GM12872 (cell line): Measurements from ENCODE around the gene OBSCN.

Experiments used
- CTCF ChIP-seq: IDR thresholded peaks from 3 replicates; pipeline ENCODE4 v1.5.1; 2011; ENCODE audit warnings: low read depth, mild to moderate bottlenecking, low read length, moderate library complexity; ENCODE audit not compliant: insufficient read depth

OBSCN gene

GRCh38 chr1:228368801-228369607, 161.2 kb downstream of the OBSCN start:
- TF ChIP-seq CTCF = no peak

- 0 out of 3 replicates have a peak, but pooled peaks have one; percentile 3 for TF ChIP-seq CTCF
These were observed 162.0 kb downstream of the OBSCN start for GRCh38 chr1:228369608-228370438.

DNA sequence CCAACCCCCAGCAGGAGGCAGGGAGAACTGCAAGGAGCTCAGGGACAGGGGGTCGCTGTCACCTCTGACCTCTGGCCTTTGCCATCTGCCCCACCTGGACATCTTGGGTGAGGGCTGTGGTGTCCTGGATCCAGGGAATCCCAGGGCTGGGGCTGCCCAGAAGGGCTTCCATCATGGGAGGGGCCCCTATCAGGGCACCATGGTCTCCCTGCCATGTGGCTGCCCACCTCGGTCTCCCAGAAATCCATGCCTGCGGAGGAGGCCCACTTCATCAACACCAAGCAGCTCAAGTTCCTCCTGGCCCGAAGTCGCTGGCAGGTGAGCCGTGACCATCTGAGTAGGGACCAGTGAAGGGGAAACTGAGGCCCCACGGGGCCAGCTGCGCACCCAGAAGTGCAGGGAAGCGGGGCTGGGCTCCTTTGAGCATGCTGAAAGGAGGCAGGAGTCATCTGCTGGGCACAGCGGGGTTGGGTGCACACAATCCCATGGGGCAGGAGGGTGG, 162.6 kb downstream of the OBSCN start:
- TF ChIP-seq CTCF = 0 out of 3 replicates have a peak, but pooled peaks have one; percentile 0

GRCh38 chr1:228370941-228371740, 163.3 kb downstream of the OBSCN start:
- no peak for TF ChIP-seq CTCF

- no peak for TF ChIP-seq CTCF
These were observed 163.9 kb downstream of the OBSCN start for GRCh38 chr1:228371741-228372182.

DNA sequence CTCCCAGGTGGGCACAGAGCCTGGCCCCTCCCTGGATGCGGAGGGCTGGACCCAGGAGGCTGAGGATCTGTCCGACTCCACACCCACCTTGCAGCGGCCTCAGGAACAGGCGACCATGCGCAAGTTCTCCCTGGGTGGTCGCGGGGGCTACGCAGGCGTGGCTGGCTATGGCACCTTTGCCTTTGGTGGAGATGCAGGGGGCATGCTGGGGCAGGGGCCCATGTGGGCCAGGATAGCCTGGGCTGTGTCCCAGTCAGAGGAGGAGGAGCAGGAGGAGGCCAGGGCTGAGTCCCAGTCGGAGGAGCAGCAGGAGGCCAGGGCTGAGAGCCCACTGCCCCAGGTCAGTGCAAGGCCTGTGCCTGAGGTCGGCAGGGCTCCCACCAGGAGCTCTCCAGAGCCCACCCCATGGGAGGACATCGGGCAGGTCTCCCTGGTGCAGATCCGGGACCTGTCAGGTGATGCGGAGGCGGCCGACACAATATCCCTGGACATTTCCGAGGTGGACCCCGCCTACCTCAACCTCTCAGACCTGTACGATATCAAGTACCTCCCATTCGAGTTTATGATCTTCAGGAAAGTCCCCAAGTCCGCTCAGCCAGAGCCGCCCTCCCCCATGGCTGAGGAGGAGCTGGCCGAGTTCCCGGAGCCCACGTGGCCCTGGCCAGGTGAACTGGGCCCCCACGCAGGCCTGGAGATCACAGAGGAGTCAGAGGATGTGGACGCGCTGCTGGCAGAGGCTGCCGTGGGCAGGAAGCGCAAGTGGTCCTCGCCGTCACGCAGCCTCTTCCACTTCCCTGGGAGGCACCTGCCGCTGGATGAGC, 164.5 kb downstream of the OBSCN start:
- TF ChIP-seq CTCF = no peak
